ENCODE measurements around the gene TMEM43.

TMEM43 gene

GRCh38 chr3:14138109-14138877 is 13.4 kb downstream of the TMEM43 start:
- DNase-seq (ENCODE audit: low read depth in 2 of 2), result no peak

GRCh38 chr3:14138878-14139655 is 14.2 kb downstream of the TMEM43 start:
- DNase-seq (ENCODE audit: low read depth in 2 of 2), result no peak

DNA sequence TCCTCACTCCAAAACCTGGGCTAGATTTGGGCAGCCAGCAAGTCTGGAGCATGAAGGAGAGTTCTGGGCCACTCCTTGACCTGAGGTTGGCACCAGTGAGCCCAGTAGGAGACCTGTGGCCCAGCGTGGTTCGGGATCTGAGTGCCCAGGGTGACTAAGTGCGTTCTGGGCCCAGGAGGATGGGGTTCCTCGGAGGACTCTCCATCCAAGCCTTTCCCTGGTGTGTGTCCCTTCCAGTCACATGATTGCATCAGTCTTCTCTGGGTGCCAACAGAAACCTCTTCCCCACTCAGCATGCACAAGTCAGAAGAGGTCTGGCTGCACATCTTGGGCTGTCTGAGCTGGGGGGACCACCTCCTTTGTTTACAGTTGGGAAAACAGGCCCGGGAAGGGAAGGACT is 14.9 kb downstream of the TMEM43 start:
- no peak for DNase-seq (ENCODE audit: low read depth in 2 of 2)

DNA sequence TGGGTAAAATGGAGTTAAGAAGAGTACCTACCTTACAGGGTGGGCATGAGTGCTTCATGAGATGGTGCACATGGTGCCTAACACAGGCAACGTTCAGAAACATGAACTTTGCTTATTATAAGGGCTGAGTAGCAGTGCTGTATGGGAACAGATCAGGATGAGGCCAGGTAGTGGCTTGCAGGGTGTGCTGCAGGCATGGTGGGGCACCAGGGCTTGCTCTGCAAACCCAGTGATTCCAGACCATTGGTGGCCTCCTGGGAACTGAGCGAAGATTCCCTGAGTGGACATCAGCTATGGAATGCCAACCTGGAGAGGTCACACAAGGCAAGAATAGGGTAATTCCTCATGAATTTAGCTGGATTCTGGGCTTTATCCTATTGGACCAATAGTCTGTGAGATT is 15.8 kb downstream of the TMEM43 start:
- DNase-seq (ENCODE audit: low read depth in 2 of 2), result no peak

- no peak for DNase-seq (ENCODE audit: low read depth in 2 of 2)
Measured at GRCh38 chr3:14141144-14141543, 16.3 kb downstream of the TMEM43 start.

DNA sequence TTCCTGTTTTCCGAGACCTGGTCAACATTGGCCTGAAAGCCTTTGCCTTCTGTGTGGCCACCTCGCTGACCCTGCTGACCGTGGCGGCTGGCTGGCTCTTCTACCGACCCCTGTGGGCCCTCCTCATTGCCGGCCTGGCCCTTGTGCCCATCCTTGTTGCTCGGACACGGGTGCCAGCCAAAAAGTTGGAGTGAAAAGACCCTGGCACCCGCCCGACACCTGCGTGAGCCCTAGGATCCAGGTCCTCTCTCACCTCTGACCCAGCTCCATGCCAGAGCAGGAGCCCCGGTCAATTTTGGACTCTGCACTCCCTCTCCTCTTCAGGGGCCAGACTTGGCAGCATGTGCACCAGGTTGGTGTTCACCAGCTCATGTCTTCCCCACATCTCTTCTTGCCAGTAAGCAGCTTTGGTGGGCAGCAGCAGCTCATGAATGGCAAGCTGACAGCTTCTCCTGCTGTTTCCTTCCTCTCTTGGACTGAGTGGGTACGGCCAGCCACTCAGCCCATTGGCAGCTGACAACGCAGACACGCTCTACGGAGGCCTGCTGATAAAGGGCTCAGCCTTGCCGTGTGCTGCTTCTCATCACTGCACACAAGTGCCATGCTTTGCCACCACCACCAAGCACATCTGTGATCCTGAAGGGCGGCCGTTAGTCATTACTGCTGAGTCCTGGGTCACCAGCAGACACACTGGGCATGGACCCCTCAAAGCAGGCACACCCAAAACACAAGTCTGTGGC is 16.9 kb downstream of the TMEM43 start:
- no peak for DNase-seq (ENCODE audit: low read depth in 2 of 2)

DNA sequence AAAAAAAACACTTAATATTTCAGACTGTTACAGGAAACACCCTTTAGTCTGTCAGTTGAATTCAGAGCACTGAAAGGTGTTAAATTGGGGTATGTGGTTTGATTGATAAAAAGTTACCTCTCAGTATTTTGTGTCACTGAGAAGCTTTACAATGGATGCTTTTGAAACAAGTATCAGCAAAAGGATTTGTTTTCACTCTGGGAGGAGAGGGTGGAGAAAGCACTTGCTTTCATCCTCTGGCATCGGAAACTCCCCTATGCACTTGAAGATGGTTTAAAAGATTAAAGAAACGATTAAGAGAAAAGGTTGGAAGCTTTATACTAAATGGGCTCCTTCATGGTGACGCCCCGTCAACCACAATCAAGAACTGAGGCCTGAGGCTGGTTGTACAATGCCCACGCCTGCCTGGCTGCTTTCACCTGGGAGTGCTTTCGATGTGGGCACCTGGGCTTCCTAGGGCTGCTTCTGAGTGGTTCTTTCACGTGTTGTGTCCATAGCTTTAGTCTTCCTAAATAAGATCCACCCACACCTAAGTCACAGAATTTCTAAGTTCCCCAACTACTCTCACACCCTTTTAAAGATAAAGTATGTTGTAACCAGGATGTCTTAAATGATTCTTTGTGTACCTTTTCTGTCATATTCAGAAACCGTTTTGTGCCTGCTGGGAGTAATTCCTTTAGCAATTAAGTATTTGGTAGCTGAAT is 17.9 kb downstream of the TMEM43 start:
- peak in 1 of 2 donors; percentile 36 for DNase-seq (ENCODE audit: low read depth in 2 of 2)

- DNase-seq (ENCODE audit: low read depth in 2 of 2), result no peak
Measured at GRCh38 chr3:14143271-14144225, 18.7 kb downstream of the TMEM43 start.

GRCh38 chr3:14144423-14145075 is 19.7 kb downstream of the TMEM43 start:
- peak in 1 of 2 donors; percentile 45 for DNase-seq (ENCODE audit: low read depth in 2 of 2)

DNA sequence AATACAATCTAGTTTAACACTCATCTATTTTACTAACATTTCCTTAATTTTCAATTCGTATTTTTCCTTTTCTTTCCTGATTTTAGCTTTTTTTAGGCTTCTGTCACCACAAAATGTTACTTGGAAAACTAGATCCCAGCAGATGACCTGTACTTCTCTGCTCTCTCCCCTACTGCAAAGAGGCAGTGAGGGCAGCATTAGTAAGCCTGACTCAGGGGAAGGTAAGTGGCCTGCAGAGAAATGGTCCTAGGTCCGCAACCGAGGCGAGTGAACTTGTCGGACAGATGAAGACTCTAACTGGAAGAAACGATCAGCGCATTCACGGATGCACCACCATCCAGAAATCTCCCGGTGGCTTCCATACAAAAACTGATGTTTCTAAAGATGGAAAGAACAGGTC is 20.4 kb downstream of the TMEM43 start:
- no peak for DNase-seq (ENCODE audit: low read depth in 2 of 2)

DNA sequence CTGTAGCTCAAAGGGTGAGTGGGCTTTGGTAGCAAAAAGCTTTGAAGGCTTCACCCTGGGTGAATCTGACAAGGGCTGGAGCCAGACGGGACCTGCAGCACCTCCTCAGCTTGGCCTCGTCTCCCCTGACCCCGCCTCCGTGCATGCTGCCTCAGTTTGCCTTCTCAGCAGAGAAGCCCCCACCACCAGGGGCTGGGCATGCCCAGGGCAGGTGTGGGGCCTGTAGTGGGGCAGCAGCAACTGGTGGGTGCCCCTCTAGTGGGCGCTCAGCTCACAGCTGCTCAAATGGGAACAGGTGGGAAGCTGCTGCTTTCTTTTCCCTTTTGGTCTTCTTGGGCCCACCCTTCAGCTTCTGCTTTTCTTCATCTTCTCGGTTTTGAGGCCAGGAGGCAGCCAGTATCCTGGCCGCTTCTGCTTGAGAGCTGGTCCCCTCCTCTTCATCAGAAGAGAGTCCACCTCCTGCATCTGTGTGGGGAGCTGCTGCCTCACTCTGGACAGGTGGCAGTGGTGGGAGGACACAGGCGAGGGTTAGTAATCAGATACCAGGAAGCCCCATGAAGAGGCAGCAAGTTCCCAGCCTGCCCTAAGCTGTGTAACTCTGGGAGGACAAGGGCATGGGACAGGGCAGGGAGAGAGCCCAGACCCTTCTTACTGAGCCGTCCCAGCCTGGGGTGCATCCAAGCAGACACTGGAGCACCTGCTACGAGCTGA is 21.0 kb downstream of the TMEM43 start:
- no peak for DNase-seq (ENCODE audit: low read depth in 2 of 2)

DNA sequence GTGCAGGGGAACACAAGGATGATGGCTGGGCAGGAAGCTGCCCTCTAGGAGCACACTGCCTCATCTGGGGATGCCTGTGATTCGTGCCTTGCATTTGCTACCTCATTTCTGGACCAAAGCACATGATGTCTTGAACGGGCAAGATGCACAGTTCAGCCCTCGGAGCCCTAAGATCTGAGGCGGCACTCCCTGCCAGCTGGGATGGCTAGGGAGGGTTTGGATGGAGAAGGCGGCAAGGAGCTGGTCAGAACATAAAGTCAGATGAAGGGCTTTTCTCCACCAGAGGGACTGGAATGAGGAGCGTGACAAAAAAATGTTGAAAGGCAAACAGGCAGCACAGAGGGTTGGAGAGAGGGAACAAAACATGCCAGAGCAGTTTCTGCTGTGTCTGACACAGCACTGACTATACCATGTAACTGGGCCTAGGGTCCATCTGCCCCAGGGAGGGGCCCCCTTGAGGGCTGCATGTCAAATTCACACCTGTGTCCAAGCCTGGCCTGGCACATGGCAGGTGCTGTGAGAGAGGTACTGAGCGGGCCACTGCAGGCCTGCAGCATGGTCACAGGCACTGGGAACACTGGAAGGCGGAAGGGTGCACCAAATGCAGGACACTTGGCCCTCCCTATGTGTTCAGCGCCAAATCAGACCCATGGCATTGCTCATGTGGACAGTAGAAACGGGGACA is 21.7 kb downstream of the TMEM43 start:
- no peak for DNase-seq (ENCODE audit: low read depth in 2 of 2)

- no peak for DNase-seq (ENCODE audit: low read depth in 2 of 2)
Measured at GRCh38 chr3:14147066-14147435, 22.2 kb downstream of the TMEM43 start.

DNA sequence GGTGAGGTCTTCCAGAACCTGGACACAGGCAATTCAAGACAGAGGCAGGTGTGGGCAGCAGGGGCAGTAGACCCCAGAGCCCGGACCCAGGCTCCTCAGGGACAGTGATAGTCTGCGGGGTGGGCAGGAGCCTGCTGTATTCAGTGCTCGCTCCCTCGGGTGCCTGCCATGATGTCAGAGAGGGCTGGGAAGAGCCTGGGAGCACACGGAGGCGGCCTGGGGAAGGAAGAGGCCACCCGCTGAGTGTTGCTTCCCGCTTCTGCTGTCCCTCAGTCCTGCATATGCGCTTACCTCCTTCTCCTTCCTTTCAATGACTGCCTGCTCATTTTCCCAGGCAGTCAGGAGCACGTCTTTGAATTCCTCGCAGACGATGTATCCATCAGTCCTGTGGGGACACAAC is 22.8 kb downstream of the TMEM43 start:
- no peak for DNase-seq (ENCODE audit: low read depth in 2 of 2)

DNA sequence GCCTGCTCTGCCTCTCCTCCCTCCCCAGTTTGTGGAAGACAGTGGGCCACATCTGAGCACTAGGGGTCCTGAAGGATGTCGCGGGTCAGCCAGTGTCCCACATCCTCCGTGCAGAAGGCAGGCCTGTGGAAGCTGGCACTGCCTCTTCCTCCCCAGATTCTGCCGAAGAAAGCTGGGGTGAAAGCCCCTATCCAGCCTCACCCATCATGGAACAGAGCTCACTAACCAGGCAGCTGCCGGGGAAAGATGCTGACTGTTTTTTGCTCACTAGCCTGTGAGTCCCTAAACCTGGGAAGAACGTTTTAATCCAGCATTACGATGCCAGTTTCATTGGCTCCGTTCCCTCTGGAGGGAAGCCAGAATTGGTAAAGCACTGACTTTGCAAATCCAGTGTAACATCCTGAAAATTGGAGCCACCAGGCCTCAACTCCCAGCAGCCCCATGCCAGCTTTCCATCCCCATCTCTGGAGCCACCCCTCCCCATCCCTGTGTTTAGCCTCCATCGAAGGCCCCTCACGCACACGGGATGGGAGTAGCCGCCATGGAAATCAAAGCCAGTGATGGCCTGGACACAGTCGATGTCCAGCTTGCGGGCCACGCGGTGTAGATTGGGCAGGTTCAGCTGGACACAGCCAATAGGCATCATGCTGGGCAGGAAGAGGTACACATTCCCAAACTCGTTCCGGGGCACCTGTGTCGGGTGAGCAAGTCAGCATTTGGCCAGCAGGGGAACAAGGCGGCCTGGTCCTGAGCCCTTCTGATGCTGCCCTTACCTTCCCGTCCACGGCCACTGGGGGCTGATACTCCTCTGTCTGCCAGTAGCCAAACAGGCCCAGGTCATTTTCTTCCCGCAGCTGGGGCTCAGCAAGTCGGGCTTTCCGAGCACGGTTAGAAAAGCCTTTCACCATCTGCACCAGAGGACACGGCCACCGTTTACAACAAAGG is 23.5 kb downstream of the TMEM43 start:
- DNase-seq (ENCODE audit: low read depth in 2 of 2), result no peak

DNA sequence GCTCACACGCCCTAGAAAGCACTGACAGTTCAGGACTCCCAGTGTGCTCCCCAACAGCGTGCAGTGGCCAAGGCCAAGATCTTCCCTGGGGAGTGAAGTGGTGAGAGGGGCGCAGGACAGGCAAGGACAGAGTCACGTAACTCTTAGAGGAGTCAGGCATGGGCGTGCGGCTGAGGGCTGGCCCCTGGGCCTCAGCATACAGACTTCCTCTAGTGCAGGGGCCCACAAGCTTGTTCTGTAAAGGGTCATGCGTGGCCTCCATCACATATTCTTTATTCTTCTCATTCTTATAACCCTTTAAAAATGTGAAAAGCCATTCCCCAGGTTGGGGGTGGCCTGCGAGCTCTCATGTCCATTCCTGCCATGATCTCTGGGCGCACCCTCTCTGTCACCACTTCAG is 25.2 kb downstream of the TMEM43 start:
- no peak for DNase-seq (ENCODE audit: low read depth in 2 of 2)

- DNase-seq (ENCODE audit: low read depth in 2 of 2), result no peak
Measured at GRCh38 chr3:14150491-14151230, 25.8 kb downstream of the TMEM43 start.
